ENCODE results near the gene CDC45.
"Not testable (repeated sequence)": the region's sequence is repeated elsewhere in the genome, so short reads cannot be mapped to it uniquely, and the experiment has no call there.

CDC45 gene

DNA sequence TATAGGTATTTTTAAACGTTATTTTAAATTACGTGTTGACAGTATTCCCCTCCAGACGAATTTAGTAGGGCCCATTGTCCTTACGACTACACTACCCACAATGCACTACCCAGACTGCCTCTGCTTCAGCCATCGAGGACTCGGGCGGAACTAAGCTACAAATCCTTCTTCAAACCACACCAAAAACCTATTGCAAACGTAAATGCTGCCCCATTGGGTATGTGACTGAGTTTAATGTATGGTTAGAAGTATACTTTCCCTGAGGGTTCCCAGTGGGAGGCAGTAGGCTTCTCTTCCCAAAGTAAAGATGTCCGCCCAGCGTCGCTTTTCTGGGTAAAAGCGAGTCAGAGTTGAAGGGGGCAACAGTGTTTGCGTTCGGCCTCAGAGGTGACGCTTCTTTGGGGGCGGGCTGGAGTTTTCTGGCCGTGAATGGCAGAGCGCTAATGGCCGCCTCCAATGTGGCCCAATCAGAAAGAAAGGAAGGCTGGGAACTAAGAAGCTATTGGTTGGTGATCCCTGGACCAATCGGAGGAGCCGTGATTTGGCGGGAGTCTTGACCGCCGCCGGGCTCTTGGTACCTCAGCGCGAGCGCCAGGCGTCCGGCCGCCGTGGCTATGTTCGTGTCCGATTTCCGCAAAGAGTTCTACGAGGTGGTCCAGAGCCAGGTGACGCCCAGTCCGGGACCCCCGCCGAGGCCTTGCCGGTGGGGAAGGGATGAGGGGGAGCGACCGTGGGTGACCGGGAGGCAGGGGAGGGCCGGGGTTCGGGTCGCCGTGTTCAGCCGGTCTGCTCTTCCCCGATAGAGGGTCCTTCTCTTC lies at the start of gene CDC45:
Gene CDC45 (plus strand): TSS at position 566 of the 818 bp plus-strand sequence. CDS start 49 bp downstream, at position 615.
- Histone ChIP-seq H3K4me3 (ENCODE audit: low read length) (peak within 1 kb of the TSS; percentile 99), H3K9me3 (ENCODE audit: control insufficient read depth, low read length) (no peaks in the 10 kb centered on the region), H3K9ac (ENCODE audit: low read length) (peak within 1 kb of the TSS; percentile 96), H3K36me3 (ENCODE audit: control insufficient read depth, insufficient read depth, low read length, severe bottlenecking) (peaks cover 9% of the 10 kb centered on the region), H3K4me1 (ENCODE audit: control insufficient read depth, insufficient read depth, low read length) (peaks cover 37% of the 10 kb centered on the region), H3K27me3 (replicated peaks; ENCODE audit: control insufficient read depth, insufficient read depth, low read length) (no peaks in the 10 kb centered on the region)
- peak; percentile 99 for DNase-seq (ENCODE audit: low read depth)

- Histone ChIP-seq H3K4me1 (ENCODE audit: control insufficient read depth, insufficient read depth, low read length) (peaks cover 29% of the 10 kb centered on the region), H3K9me3 (ENCODE audit: control insufficient read depth, low read length) (no peaks in the 10 kb centered on the region), H3K36me3 (ENCODE audit: control insufficient read depth, insufficient read depth, low read length, severe bottlenecking) (peaks cover 11% of the 10 kb centered on the region), H3K9ac (ENCODE audit: low read length) (peak overlapping the region; percentile 93), H3K27me3 (replicated peaks; ENCODE audit: control insufficient read depth, insufficient read depth, low read length) (no peaks in the 10 kb centered on the region), H3K4me3 (ENCODE audit: low read length) (peak overlapping the region; percentile 94)
- peak; percentile 71 for DNase-seq (ENCODE audit: low read depth)
These were observed 49.5 kb upstream of the CDC45 start for GRCh38 chr22:19429950-19430889.

DNA sequence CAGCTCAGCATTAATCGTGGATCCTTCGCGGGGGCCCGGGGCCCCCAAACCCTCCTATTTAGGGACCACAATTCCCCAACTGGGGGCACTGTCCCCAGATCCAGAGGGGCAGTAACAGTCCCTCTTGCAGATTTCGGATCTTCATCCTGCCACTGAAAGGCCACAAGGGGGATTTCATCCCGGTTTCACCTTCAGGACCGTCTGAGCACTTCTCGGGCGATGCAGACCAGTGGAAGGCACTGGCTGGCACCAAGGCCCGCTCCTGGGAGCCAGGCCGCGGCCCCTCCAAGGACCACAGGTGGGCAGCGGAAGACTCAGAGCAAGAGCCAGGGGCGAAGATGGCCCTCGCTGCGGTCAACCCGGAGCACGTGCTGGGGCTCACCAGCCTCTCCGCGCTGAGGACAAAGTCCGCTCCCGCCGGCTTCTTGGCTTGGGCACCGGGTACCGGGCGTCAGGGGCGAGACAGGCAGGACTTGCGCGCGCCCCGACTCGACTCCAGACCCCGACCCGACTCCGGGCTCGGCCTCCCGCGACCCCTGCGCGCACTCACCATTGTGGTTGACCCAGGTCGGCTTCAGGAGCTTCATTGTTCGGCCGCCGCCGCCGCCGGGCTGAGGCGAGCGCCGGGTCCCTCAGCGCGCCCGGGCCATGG lies 48.7 kb upstream of the CDC45 start:
- Histone ChIP-seq H3K4me3 (ENCODE audit: low read length) (peak overlapping the region; percentile 94), H3K36me3 (ENCODE audit: control insufficient read depth, insufficient read depth, low read length, severe bottlenecking) (peaks cover 18% of the 10 kb centered on the region), H3K9me3 (ENCODE audit: control insufficient read depth, low read length) (no peaks in the 10 kb centered on the region), H3K27me3 (replicated peaks; ENCODE audit: control insufficient read depth, insufficient read depth, low read length) (no peaks in the 10 kb centered on the region), H3K4me1 (ENCODE audit: control insufficient read depth, insufficient read depth, low read length) (peaks cover 29% of the 10 kb centered on the region), H3K9ac (ENCODE audit: low read length) (peak overlapping the region; percentile 93)
- DNase-seq (ENCODE audit: low read depth): peak; percentile 65

DNA sequence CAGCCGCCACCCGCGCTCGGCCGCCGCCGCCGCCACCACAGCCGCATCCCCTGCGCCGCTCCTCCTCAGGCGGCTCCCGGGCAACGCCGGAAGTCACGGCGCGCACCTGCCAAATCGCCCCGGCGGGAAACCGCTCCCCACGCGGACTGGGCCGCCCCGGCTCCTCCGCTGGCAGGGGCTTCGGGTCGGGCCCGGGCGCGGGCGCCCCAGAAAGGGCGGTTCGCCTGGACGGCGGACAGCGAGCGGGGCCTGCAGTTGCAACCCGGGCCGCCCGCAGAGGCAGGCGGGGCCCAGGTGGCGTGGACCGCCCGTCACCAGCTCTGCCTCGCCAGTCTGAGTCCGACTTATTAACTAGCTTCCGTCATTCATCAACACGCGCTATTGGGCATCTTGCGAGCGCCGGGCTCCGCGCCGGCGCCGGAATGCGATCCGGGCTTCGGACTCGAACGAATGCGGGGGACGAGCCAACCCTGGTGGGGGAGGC lies 48.0 kb upstream of the CDC45 start, which contains the start of gene HIRA:
Gene HIRA (minus strand): TSS at position 85 of the 484 bp plus-strand sequence. CDS start 257 bp downstream, outside the sequence.
- DNase-seq (ENCODE audit: low read depth): peak; percentile 88
- Histone ChIP-seq H3K36me3 (ENCODE audit: control insufficient read depth, insufficient read depth, low read length, severe bottlenecking) (peaks cover 21% of the 10 kb centered on the region), H3K9me3 (ENCODE audit: control insufficient read depth, low read length) (no peaks in the 10 kb centered on the region), H3K4me1 (ENCODE audit: control insufficient read depth, insufficient read depth, low read length) (peaks cover 29% of the 10 kb centered on the region), H3K27me3 (replicated peaks; ENCODE audit: control insufficient read depth, insufficient read depth, low read length) (no peaks in the 10 kb centered on the region), H3K4me3 (ENCODE audit: low read length) (peak within 1 kb of the TSS; percentile 94), H3K9ac (ENCODE audit: low read length) (peak within 1 kb of the TSS; percentile 93)

DNA sequence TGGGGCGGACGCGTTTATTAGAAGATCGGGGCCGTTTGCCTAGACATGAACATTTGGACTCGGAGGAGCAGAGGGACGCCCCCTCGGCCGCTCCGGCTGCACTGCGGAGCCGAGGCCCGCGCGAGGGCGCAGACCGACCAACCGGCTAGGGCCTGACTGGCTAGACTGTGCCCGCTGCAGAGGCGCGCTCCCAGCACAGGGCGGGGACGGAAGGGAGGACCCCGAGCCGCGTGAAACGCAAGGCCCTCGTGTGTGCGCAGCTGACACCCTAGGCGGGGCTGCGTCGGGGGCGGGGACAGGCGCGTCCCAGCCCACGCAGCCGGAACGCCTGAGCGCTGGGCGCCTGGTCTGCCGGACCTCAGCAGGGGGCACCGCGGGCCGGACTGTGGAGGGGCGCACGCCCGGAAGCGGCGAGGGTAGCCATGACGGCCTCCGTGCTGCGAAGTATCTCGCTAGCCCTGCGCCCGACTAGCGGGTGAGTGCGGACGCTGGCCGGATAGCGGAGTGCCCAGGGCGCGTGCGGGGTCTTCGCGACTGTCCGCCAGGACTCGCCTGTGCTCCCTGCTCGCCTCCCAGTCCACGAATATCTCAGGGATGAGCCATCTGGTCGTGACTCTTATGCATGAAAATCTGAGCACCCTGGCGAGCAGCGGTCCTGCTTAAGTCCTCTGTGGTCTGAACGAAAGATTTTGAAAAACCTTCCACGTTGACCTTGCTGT lies 47.4 kb upstream of the CDC45 start, which contains the start of gene MRPL40:
Gene MRPL40 (plus strand): TSS at position 413 of the 719 bp plus-strand sequence. CDS start 10 bp downstream, at position 423.
- no peaks in the 10 kb centered on the region for H3K9me3 ChIP-seq (ENCODE audit: control insufficient read depth, low read length)
- H3K9ac ChIP-seq (ENCODE audit: low read length): peak within 1 kb of the TSS; percentile 93
- H3K4me3 ChIP-seq (ENCODE audit: low read length): peak within 1 kb of the TSS; percentile 94
- no peaks in the 10 kb centered on the region for H3K27me3 ChIP-seq (replicated peaks; ENCODE audit: control insufficient read depth, insufficient read depth, low read length)
- H3K36me3 ChIP-seq (ENCODE audit: control insufficient read depth, insufficient read depth, low read length, severe bottlenecking): peaks cover 26% of the 10 kb centered on the region
- peak; percentile 97 for DNase-seq (ENCODE audit: low read depth)
- peaks cover 28% of the 10 kb centered on the region for H3K4me1 ChIP-seq (ENCODE audit: control insufficient read depth, insufficient read depth, low read length)

DNA sequence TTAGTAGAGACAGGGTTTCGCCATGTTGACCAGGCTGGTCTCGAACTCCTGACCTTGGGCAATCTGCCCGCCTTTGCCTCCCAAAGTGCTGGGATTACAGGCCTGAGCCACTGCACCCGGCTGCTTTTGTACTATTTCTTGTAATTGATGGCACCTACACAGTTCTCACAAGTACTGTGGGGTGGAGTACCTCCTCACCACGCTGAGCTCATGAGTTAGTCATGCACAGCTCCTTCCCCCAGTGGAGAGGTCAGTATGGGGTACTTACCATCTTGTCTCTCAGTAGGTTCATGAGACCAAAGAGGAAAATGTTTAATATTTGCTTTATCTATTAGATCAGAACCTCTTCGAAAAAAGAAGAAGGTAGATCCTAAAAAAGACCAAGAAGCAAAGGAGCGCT lies 45.3 kb upstream of the CDC45 start:
- peaks cover 26% of the 10 kb centered on the region for H3K36me3 ChIP-seq (ENCODE audit: control insufficient read depth, insufficient read depth, low read length, severe bottlenecking)
- no peaks in the 10 kb centered on the region for H3K9me3 ChIP-seq (ENCODE audit: control insufficient read depth, low read length)
- H3K9ac ChIP-seq (ENCODE audit: low read length): no peak overlapping the region
- no peaks in the 10 kb centered on the region for H3K27me3 ChIP-seq (replicated peaks; ENCODE audit: control insufficient read depth, insufficient read depth, low read length)
- no peak for DNase-seq (ENCODE audit: low read depth)
- peaks cover 22% of the 10 kb centered on the region for H3K4me1 ChIP-seq (ENCODE audit: control insufficient read depth, insufficient read depth, low read length)
- H3K4me3 ChIP-seq (ENCODE audit: low read length): no peak overlapping the region

DNA sequence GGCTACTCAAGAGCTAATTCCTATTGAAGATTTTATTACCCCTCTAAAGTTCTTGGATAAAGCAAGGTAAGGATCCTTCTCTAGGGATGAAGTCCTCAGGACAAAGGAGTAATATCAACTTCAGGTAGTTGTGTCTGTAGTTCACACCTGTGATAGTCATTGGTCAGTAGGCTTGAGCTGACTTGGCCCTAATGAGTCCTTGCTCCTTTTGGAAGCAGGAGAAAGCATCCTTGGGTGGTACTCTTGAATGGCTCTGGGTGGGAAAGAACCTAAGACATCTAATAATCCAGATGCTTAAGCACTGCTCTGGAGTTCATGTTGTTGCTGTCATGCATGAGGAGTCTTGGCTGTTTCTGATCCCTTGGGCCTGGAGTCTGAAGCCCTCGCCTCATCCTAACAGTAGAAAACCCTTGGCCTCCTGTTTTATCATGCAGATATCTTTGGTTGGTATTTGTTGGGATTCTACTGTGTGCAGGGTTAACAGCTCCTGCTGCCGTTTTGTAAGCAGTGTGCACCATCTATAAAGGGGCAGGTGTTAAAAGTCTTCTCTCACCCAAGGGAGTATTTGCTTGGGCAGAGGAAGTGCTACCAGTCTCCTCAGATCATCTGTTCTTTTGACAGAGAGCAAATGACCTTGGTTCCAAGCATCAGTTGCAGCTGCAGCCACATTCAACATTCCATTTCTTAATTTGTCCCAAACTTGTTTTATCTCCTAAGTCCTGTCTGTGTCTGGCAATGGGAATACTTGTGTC lies 44.7 kb upstream of the CDC45 start:
- no peaks in the 10 kb centered on the region for H3K9me3 ChIP-seq (ENCODE audit: control insufficient read depth, low read length)
- DNase-seq (ENCODE audit: low read depth): no peak

GRCh38 chr22:19436444-19437161 lies 43.1 kb upstream of the CDC45 start:
- H3K4me1 ChIP-seq (ENCODE audit: control insufficient read depth, insufficient read depth, low read length); H3K27me3 ChIP-seq (replicated peaks; ENCODE audit: control insufficient read depth, insufficient read depth, low read length); H3K9ac ChIP-seq (ENCODE audit: low read length); H3K4me3 ChIP-seq (ENCODE audit: low read length); H3K9me3 ChIP-seq (ENCODE audit: control insufficient read depth, low read length); DNase-seq (ENCODE audit: low read depth): not testable (repeated sequence)
- H3K36me3 ChIP-seq (ENCODE audit: control insufficient read depth, insufficient read depth, low read length, severe bottlenecking): peaks cover 26% of the 10 kb centered on the region

More for the DNA sequence above, 44.7 kb upstream of the CDC45 start:
- Histone ChIP-seq H3K36me3 (ENCODE audit: control insufficient read depth, insufficient read depth, low read length, severe bottlenecking) (peaks cover 26% of the 10 kb centered on the region), H3K4me1 (ENCODE audit: control insufficient read depth, insufficient read depth, low read length) (peaks cover 16% of the 10 kb centered on the region), H3K4me3 (ENCODE audit: low read length) (no peak overlapping the region), H3K27me3 (replicated peaks; ENCODE audit: control insufficient read depth, insufficient read depth, low read length) (no peaks in the 10 kb centered on the region), H3K9ac (ENCODE audit: low read length) (no peak overlapping the region)

DNA sequence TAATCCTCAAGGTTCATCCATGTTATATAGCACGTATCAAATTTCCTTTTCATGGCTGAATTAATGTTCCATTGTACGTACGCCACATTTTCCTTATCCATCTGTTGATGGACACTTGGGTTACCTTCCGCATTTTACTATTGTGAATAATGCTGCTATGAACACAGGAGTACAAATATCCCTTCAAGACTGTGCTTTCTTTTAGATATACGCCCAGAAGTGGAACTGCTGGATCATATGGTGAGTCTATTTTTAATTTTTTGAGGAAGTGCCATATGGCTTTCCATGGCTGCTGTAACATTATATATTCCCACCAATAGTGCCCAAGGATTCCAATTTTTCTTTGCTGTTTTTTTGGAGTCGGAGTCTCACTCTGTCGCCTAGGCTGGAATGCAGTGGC lies 41.4 kb upstream of the CDC45 start:
- Histone ChIP-seq H3K4me1 (ENCODE audit: control insufficient read depth, insufficient read depth, low read length) (peaks cover 11% of the 10 kb centered on the region), H3K27me3 (replicated peaks; ENCODE audit: control insufficient read depth, insufficient read depth, low read length) (no peaks in the 10 kb centered on the region), H3K9me3 (ENCODE audit: control insufficient read depth, low read length) (no peaks in the 10 kb centered on the region), H3K36me3 (ENCODE audit: control insufficient read depth, insufficient read depth, low read length, severe bottlenecking) (peaks cover 28% of the 10 kb centered on the region), H3K4me3 (ENCODE audit: low read length) (no peak overlapping the region), H3K9ac (ENCODE audit: low read length) (no peak overlapping the region)
- no peak for DNase-seq (ENCODE audit: low read depth)
